ENCODE measurements around the gene ADIRF. TPM values are rescaled to one million over a fixed set of nuclear protein-coding genes. Genes with fewer than 3 reads are reported as not detected.

Gene ADIRF
- total RNA-seq, 2 experiments from 2014 or later, result not detected

DNA sequence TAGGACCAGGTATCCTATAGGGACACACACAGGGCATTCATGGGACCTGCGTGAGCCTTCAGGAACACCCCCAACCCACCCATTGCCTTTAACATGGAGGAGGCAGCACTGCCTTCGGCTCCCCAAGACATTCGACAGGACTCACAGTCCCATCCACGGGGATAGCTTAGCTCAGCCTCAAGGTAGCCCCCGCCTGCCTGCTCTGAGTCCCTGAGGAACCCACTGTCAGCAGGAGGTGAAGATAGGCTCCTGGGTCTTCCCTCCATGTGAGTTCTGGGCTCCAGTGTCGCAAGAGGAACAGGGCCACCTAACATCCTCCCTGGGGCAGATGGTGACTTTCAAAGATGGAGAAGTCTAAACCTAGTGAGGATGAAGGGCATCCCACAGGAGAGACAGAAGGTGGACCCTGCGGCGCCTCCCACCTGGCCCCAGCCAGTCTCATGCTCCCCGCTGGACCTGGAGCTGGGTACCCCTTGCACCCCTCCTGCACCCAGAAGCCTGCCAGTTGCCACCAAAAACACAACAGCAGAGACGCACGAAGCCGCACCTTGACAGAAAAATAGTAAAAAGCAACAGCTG, 4.9 kb upstream of the ADIRF start:
- Mint-ChIP-seq H3K4me3 (no peak overlapping the region), H3K36me3 (ENCODE audit: low read depth) (no peaks in the 10 kb centered on the region), H3K27me3 (peaks cover 1% of the 10 kb centered on the region), H3K27ac (no peak overlapping the region), H3K4me1 (peaks cover 16% of the 10 kb centered on the region), H3K9me3 (ENCODE audit: low read depth) (no peaks in the 10 kb centered on the region)
- ATAC-seq (no peak), DNase-seq (no peak)
- ChIA-PET POLR2A (interaction anchor here (0.6 kb wide), 1 partner anchor 78 kb away, joined by 4 read pairs; no protein-coding TSS in a partner anchor), CTCF (interaction anchor here (0.7 to 1.4 kb wide), 2 partner anchors 31 to 275 kb away, joined by 3 to 4 read pairs; no protein-coding TSS in a partner anchor)
- intact Hi-C loops (cut with DNase I, micrococcal nuclease), result loop anchor here in 1 of 2 experiments (10.0 kb wide), 1 partner anchor 131 kb away; the partner anchor contains the start of genes GLUD1 and SHLD2

DNA sequence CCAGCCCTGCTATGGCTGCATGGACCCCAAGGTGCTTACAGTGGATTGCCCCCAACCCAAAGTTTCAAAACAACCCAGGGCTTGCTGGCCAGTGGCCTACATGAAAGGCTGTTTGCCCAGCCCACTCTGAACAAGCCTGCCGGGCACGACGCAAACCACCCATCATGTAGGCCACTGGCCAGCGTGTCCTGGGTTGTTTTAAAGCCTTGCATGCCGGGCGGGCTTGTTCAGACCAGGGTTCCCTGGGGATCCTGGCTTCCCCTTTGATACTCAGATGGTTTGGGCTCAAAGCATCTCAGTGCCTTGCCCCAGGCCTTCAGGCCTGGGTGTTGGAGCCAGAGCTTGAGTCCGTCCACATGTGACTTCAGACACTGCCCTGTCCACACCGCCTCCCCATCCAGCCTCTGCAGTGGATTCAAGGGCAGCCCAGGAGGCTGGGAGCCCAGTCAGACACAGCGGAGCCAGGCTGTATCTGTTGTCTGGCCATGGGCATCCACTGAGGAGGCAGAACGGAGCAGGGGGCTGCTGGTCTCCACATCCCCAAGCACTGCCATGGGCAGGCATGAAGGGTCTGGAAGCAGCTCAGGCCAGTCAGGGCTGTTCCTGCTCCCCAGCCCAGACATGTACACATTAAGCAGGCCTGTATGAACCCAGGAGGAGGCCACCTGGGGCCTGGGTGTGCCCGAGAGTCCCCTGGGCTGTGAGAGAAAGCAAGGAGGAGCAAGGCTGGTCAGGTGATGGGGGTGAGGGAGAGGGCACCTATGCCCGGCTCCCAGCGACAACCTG, 4.0 kb upstream of the ADIRF start:
- intact Hi-C loops (cut with DNase I, micrococcal nuclease), result loop anchor here in 1 of 2 experiments (10.0 kb wide), 1 partner anchor 131 kb away; the partner anchor contains the start of genes GLUD1 and SHLD2

DNA sequence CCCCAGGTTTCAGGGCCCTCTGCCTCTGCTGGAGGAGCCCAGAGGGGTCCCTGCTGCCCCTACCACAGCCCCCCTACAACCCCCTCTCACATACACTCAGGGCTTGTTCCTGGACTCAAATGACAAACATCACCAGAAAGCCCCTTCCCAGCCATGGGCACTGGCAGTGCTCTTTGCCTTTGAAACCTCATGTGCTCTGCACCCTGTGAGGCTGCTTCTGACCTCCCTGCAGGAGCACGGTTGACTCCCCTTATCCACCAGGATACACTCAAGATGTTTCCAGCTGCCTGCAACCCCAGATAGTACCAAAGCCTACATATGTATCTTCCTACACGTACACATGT, 3.5 kb upstream of the ADIRF start:
- H3K27me3 Mint-ChIP-seq, result peaks cover 6% of the 10 kb centered on the region
- ATAC-seq (no peak), DNase-seq (no peak)
- peaks cover 19% of the 10 kb centered on the region for H3K4me1 Mint-ChIP-seq
- POLR2A ChIA-PET, result no interaction called here
- H3K36me3 Mint-ChIP-seq (ENCODE audit: low read depth), result no peaks in the 10 kb centered on the region
- CTCF ChIA-PET, result interaction anchor here (0.6 to 1.4 kb wide), 2 partner anchors 33 to 999 kb away, joined by 3 read pairs; no protein-coding TSS in a partner anchor
- no peak overlapping the region for H3K4me3 Mint-ChIP-seq
- H3K27ac Mint-ChIP-seq, result no peak overlapping the region
- no peaks in the 10 kb centered on the region for H3K9me3 Mint-ChIP-seq (ENCODE audit: low read depth)
- intact Hi-C loops (cut with DNase I, micrococcal nuclease), result loop anchor here (5.0 to 10.0 kb wide), 2 partner anchors 130 to 253 kb away; partner anchors contain the start of genes GLUD1 (in 1 of the 2) and SHLD2 (in 1 of the 2)

More for the DNA sequence above, 4.0 kb upstream of the ADIRF start:
- H3K36me3 Mint-ChIP-seq (ENCODE audit: low read depth), result no peaks in the 10 kb centered on the region
- no peak for ATAC-seq
- H3K27ac Mint-ChIP-seq, result no peak overlapping the region
- peaks cover 6% of the 10 kb centered on the region for H3K27me3 Mint-ChIP-seq
- peaks cover 19% of the 10 kb centered on the region for H3K4me1 Mint-ChIP-seq
- no peak for DNase-seq
- ChIA-PET CTCF (interaction anchor here (0.7 to 1.4 kb wide), 2 partner anchors 32 to 276 kb away, joined by 3 to 4 read pairs; no protein-coding TSS in a partner anchor), POLR2A (no interaction called here)
- no peaks in the 10 kb centered on the region for H3K9me3 Mint-ChIP-seq (ENCODE audit: low read depth)
- no peak overlapping the region for H3K4me3 Mint-ChIP-seq

DNA sequence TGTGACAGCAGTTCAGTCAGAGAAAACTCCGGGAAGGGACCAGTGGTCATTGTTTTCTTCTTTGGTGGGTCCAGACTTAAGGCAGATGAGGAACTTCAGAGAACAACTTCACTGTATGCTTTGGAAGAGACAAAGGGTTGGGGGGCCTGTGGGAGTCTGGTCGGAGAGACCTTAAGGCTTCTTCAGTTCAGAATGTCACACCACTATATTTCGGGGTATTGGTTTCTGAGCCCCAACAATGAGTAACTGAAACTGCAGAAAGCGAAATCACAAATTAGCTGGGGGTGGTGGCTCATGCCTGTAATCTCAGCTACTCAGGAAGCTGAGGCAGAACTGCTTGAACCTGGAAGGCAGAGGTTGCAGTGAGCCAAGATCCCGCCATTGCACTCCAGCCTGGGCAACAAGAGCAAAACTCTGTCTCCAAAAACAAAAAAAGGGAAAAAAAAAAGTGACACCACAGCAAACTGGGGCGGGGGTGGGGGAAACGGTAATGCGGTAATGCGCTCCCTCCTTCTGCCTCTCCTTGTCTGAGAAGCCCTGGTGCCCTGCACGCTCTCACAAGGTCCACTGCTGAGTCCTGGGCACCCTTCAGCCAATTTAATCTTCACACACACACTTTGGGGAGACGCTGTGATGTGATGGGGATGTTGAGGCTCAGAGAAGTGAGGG, 2.2 kb upstream of the ADIRF start:
- Mint-ChIP-seq H3K27me3 (peaks cover 6% of the 10 kb centered on the region), H3K27ac (peak overlapping the region; percentile 67), H3K36me3 (ENCODE audit: low read depth) (no peaks in the 10 kb centered on the region), H3K4me3 (peak overlapping the region; percentile 6), H3K4me1 (peaks cover 26% of the 10 kb centered on the region), H3K9me3 (ENCODE audit: low read depth) (no peaks in the 10 kb centered on the region)
- peak; percentile 7 for ATAC-seq
- ChIA-PET CTCF (interaction anchor here (0.8 to 2.3 kb wide), 10 partner anchors 9 to 254 kb away, joined by 3 to 18 read pairs (median 4); partner anchors contain the start of gene MMRN2), POLR2A (no interaction called here)
- no peak for DNase-seq
- intact Hi-C loops (cut with DNase I, micrococcal nuclease), result loop anchor here (1.0 to 10.0 kb wide), 3 partner anchors 27 to 254 kb away; partner anchors contain the start of genes GLUD1 (in 1 of the 2) and SHLD2 (in 1 of the 2)

DNA sequence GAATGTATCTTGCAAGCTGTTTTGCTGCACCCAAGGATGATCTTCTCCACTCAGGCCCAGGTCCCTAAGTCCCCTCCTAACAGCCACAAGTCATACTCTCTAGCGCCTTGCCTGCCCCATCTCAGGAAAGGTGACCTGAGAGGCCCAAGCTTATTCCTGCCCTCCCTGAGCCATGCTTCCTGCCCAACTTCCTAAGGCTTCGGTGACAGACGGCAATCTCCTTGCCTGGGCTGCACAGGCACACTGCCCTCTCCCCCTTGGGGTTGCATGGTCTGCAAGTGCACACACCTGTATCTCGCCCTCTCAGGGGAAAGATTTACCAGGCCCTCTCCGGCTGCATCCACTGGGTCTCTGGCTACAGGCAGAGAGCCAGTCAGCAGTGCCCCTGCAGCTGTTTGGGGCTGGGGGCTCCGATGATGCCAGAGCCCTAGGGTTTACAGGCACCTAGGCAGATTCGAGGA, 771 bp upstream of the ADIRF start:
- Mint-ChIP-seq H3K27ac (no peak overlapping the region), H3K36me3 (ENCODE audit: low read depth) (no peaks in the 10 kb centered on the region), H3K27me3 (peaks cover 7% of the 10 kb centered on the region), H3K4me3 (no peak overlapping the region), H3K4me1 (peaks cover 32% of the 10 kb centered on the region), H3K9me3 (ENCODE audit: low read depth) (no peaks in the 10 kb centered on the region)
- no peak for ATAC-seq
- DNase-seq, result peak; percentile 5
- ChIA-PET POLR2A (no interaction called here), CTCF (interaction anchor here (0.6 to 2.3 kb wide), 7 partner anchors 17 to 567 kb away, joined by 3 to 18 read pairs (median 5); no protein-coding TSS in a partner anchor)
- intact Hi-C loops (cut with DNase I, micrococcal nuclease), result loop anchor here (5.0 to 10.0 kb wide), 2 partner anchors 127 to 255 kb away; partner anchors contain the start of genes GLUD1 (in 1 of the 2) and SHLD2 (in 1 of the 2)

DNA sequence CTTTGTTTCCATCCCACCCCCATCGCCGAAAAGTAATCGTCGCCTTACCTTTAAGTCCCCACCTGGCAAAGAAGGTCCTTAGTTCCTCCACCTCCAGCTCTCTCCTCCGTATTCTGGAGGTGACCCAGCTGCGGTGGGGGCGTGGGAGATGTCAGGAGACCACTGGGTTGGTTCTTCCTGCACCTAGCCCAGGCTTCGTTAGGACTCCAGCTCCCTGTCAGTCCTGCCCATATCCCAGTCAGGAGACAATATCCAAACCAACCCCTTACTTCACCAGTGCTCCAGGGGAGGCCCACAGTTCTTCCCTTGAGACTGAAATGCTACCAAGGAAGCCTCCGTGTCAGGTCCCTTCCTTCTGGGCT, 693 bp downstream of the ADIRF start:
- H3K4me1 Mint-ChIP-seq, result peaks cover 36% of the 10 kb centered on the region
- DNase-seq, result no peak
- intact Hi-C loops (cut with DNase I, micrococcal nuclease), result loop anchor here (5.0 to 10.0 kb wide), 2 partner anchors 126 to 257 kb away; partner anchors contain the start of genes GLUD1 (in 1 of the 2) and SHLD2 (in 1 of the 2)
- no peaks in the 10 kb centered on the region for H3K9me3 Mint-ChIP-seq (ENCODE audit: low read depth)
- CTCF ChIA-PET, result interaction anchor here (0.7 to 2.5 kb wide), 3 partner anchors 9 to 32 kb away, joined by 3 to 10 read pairs (median 5); no protein-coding TSS in a partner anchor
- no peak overlapping the region for H3K4me3 Mint-ChIP-seq
- H3K27me3 Mint-ChIP-seq, result peaks cover 10% of the 10 kb centered on the region
- ATAC-seq, result no peak
- H3K36me3 Mint-ChIP-seq (ENCODE audit: low read depth), result no peaks in the 10 kb centered on the region
- H3K27ac Mint-ChIP-seq, result no peak overlapping the region
- POLR2A ChIA-PET, result no interaction called here

DNA sequence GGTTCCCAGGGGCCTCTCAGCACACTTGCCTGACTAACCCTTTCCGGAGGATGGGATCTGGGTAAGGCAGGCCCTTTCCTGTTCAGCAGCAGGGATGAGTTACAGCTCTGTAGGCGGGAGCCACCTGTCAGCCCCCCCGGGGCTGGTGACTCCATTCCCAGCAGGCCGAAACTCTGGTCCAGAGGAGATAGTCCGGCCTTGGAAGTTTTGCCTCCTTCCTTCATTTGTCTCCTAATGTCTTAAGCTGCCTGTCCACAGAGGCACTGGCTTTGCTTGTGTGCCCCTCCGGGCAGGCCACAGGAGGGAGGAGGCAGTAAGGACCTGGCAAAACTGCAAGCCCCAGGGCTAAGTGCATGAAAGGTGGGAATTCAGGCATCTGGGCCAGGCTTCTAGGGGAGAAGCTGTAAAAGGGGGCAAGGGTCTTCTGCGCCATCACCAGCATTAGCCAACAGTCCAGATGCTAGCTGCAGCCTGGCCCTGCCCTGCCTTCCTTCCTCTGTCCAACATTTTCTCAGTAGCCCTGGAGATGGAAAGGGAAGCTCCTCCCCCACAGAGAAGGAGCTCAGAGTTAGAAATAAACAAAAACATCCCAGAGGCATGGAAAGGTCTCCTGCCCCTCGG, 1.2 kb downstream of the ADIRF start:
- Mint-ChIP-seq H3K36me3 (ENCODE audit: low read depth) (no peaks in the 10 kb centered on the region), H3K4me3 (no peak overlapping the region), H3K4me1 (peaks cover 36% of the 10 kb centered on the region), H3K27me3 (peaks cover 10% of the 10 kb centered on the region), H3K27ac (no peak overlapping the region), H3K9me3 (ENCODE audit: low read depth) (no peaks in the 10 kb centered on the region)
- ChIA-PET POLR2A (no interaction called here), CTCF (interaction anchor here (1.0 to 2.5 kb wide), 3 partner anchors 9 to 17 kb away, joined by 3 to 10 read pairs (median 5); partner anchors contain the start of gene SNCG)
- intact Hi-C loops (cut with DNase I, micrococcal nuclease), result loop anchor here (5.0 to 10.0 kb wide), 2 partner anchors 125 to 257 kb away; partner anchors contain the start of genes GLUD1 (in 1 of the 2) and SHLD2 (in 1 of the 2)
- ATAC-seq (no peak), DNase-seq (no peak)

DNA sequence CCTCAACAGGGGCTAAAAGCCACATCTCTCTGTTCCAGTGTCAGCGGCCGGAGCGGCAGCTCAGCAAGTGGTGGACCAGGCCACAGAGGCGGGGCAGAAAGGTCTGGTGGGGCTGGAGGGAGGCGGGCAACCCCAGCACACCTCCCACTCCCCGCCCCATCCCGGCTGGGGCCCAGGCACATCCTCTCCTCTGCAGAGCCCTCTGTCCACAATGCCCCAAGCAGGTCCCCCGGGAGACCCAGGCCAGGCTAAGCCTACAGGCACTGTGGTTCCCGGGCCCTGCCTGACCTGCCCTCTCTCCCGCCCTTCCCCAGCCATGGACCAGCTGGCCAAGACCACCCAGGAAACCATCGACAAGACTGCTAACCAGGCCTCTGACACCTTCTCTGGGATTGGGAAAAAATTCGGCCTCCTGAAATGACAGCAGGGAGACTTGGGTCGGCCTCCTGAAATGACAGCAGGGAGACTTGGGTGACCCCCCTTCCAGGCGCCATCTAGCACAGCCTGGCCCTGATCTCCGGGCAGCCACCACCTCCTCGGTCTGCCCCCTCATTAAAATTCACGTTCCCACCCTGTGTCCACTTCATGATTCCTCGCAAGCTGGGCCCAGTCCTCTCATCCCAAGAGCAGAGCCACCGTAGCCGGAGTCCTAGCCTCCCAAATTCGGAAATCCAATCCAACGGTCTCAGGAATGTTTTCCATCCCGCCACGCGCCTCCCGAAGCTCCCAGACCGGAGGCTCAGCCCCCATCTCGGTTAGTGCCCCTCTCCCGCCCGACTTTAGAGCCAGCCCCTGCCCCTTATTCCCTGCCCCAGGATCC, 2.1 kb downstream of the ADIRF start:
- ChIA-PET CTCF (interaction anchor here (1.0 to 2.5 kb wide), 3 partner anchors 10 to 18 kb away, joined by 3 to 10 read pairs (median 5); partner anchors contain the start of gene SNCG), POLR2A (no interaction called here)
- no peaks in the 10 kb centered on the region for H3K9me3 Mint-ChIP-seq (ENCODE audit: low read depth)
- H3K27me3 Mint-ChIP-seq, result peaks cover 10% of the 10 kb centered on the region
- peak overlapping the region; percentile 70 for H3K4me3 Mint-ChIP-seq
- H3K27ac Mint-ChIP-seq, result peak overlapping the region; percentile 63
- H3K36me3 Mint-ChIP-seq (ENCODE audit: low read depth), result no peaks in the 10 kb centered on the region
- H3K4me1 Mint-ChIP-seq, result peaks cover 36% of the 10 kb centered on the region
- DNase-seq (peak; percentile 12), ATAC-seq (no peak)
- intact Hi-C loops (cut with DNase I, micrococcal nuclease), result no loop called here

DNA sequence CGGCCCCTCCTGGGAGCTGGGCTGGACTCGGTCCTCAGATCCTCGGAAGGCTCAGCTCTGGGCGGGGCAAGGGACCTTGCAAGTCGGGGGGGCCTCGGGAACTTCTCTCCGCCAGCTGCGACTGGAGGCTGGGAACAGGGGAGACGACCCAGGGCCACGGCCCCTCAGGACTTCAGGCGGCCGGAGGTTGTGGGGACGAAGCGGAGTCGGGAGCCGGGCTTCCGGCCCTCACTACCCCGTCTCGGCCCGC, 2.6 kb downstream of the ADIRF start:
- ATAC-seq (no peak), DNase-seq (no peak)
- Mint-ChIP-seq H3K4me3 (peak overlapping the region; percentile 70), H3K4me1 (peaks cover 31% of the 10 kb centered on the region), H3K27ac (peak overlapping the region; percentile 63), H3K9me3 (ENCODE audit: low read depth) (no peaks in the 10 kb centered on the region), H3K36me3 (ENCODE audit: low read depth) (no peaks in the 10 kb centered on the region), H3K27me3 (peaks cover 10% of the 10 kb centered on the region)
- intact Hi-C loops (cut with DNase I, micrococcal nuclease), result loop anchor here in 1 of 2 experiments (1.0 kb wide), 3 partner anchors 54 to 215 kb away; partner anchors contain the start of genes BMPR1A and SHLD2
- ChIA-PET POLR2A (no interaction called here), CTCF (interaction anchor here (2.5 kb wide), 1 partner anchor 11 kb away, joined by 10 read pairs; no protein-coding TSS in a partner anchor)
